Measurements from ENCODE around the gene CA5A.
A peak's percentile ranks its signal among the peaks of the same experiment; 100 is the strongest.
"Not testable (repeated sequence)": the region's sequence is repeated elsewhere in the genome, so short reads cannot be mapped to it uniquely, and the experiment has no call there.

Gene CA5A

GRCh38 chr16:87917503-87917902, 18.8 kb downstream of the CA5A start:
- ChIA-PET POLR2A (ENCODE audit: low non-redundant PET) (no interaction called here), CTCF (no interaction called here)

GRCh38 chr16:87914812-87915211, 21.5 kb downstream of the CA5A start:
- CTCF ChIA-PET, result interaction anchor here (0.6 to 0.8 kb wide), 2 partner anchors 65 to 147 kb away, joined by 4 read pairs; no protein-coding TSS in a partner anchor
- POLR2A ChIA-PET (ENCODE audit: low non-redundant PET), result no interaction called here
- H3K27ac ChIP-seq, result no peak overlapping the region

More at GRCh38 chr16:87917503-87917902, 18.8 kb downstream of the CA5A start:
- no peak overlapping the region for H3K27ac ChIP-seq
- TF ChIP-seq CTCF (conservative IDR thresholded peaks at IDR 0.05; ENCODE audit: low read depth), result no peak
- DNase-seq (ENCODE audit: low spot score), result no peak

DNA sequence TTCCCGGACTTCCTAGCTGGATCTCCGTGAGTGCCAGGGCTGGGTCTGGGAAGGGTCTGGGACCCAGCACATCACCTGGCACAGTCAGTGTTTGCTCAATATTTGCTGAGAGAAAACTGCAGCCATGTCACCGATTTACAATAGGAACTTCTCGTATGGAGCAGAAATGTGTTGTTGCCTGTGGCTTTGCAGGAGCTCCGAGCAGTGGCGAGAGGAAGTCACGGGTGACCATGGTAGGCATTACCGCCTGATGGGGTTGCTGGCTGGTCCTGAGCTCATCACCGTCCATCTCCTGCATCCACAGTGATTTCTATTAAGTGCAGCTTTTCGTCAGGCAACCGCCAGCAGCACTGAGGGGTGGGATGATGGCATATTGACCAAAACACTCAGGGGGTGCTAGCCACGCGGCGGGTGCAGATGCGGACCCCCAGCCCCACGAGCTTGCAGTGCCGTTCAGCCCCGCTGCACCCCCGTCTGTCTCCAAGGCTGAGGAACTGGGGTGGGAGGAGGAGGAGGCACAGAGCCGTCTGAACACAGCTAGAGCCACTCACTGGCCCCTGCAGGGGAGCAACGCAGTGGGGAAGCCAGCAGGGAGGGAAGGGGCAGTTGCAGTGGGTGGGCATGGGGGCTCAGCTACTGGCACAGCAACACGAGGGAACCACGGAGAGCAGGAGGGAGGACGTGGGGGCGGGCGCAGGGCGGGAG, 22.2 kb downstream of the CA5A start:
- DNase-seq (ENCODE audit: low spot score); H3K27ac ChIP-seq; POLR2A ChIA-PET (ENCODE audit: low non-redundant PET): not testable (repeated sequence)
- CTCF ChIA-PET, result interaction anchor here (0.6 kb wide), 1 partner anchor 478 kb away, joined by 3 read pairs; no protein-coding TSS in a partner anchor

More at GRCh38 chr16:87914812-87915211, 21.5 kb downstream of the CA5A start:
- no peak for TF ChIP-seq CTCF (conservative IDR thresholded peaks at IDR 0.05; ENCODE audit: low read depth)
- DNase-seq (ENCODE audit: low spot score), result no peak

DNA sequence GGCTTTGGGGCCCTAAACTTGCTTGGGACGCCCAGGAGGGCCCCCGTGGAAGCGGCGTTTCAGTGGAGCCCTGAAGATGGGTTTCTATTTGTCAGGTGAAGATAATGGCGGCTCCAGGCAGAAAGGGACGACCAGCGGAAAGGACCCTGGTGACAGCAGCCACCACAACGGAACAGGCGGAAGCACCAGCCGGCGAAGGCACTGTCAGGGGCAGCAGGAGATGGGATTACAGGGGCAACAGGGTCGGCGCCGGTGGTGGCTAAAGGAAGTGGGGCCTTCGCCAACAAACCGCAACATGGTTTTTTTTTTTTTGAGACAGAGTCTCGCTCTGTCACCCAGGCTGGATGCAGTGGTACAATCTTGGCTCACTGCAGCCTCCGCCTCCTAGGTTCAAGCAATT, 23.6 kb downstream of the CA5A start:
- POLR2A ChIA-PET (ENCODE audit: low non-redundant PET); DNase-seq (ENCODE audit: low spot score); CTCF ChIA-PET; H3K27ac ChIP-seq: not testable (repeated sequence)

- POLR2A ChIA-PET (ENCODE audit: low non-redundant PET); DNase-seq (ENCODE audit: low spot score); H3K27ac ChIP-seq: not testable (repeated sequence)
- CTCF ChIA-PET, result interaction anchor here (0.6 kb wide), 1 partner anchor 651 kb away, joined by 5 read pairs; no protein-coding TSS in a partner anchor
Measured at GRCh38 chr16:87911106-87911763, 25.1 kb downstream of the CA5A start.

- DNase-seq (ENCODE audit: low spot score), result peak; percentile 64
- POLR2A ChIA-PET (ENCODE audit: low non-redundant PET); H3K27ac ChIP-seq: not testable (repeated sequence)
- CTCF ChIA-PET, result interaction anchor here (0.6 to 2.3 kb wide), 4 partner anchors 38 to 525 kb away, joined by 3 to 14 read pairs (median 3); no protein-coding TSS in a partner anchor
- peak; percentile 88 for TF ChIP-seq CTCF (conservative IDR thresholded peaks at IDR 0.05; ENCODE audit: low read depth)
Measured at GRCh38 chr16:87909203-87909935, 27.0 kb downstream of the CA5A start.

- H3K27ac ChIP-seq; DNase-seq (ENCODE audit: low spot score); POLR2A ChIA-PET (ENCODE audit: low non-redundant PET): not testable (repeated sequence)
- CTCF ChIA-PET, result interaction anchor here (2.3 kb wide), 1 partner anchor 37 kb away, joined by 14 read pairs; no protein-coding TSS in a partner anchor
Measured at GRCh38 chr16:87908101-87908500, 28.2 kb downstream of the CA5A start.

- H3K27ac ChIP-seq; DNase-seq (ENCODE audit: low spot score); POLR2A ChIA-PET (ENCODE audit: low non-redundant PET): not testable (repeated sequence)
- CTCF ChIA-PET, result interaction anchor here (0.7 kb wide), 1 partner anchor 126 kb away, joined by 5 read pairs; no protein-coding TSS in a partner anchor
Measured at GRCh38 chr16:87905521-87905920, 30.8 kb downstream of the CA5A start.

GRCh38 chr16:87904963-87905362, 31.4 kb downstream of the CA5A start:
- H3K27ac ChIP-seq; CTCF ChIA-PET; DNase-seq (ENCODE audit: low spot score); POLR2A ChIA-PET (ENCODE audit: low non-redundant PET): not testable (repeated sequence)

GRCh38 chr16:87900489-87900888, 35.8 kb downstream of the CA5A start:
- H3K27ac ChIP-seq; POLR2A ChIA-PET (ENCODE audit: low non-redundant PET); DNase-seq (ENCODE audit: low spot score): not testable (repeated sequence)
- CTCF ChIA-PET, result interaction anchor here (0.5 kb wide), 1 partner anchor 12 kb away, joined by 3 read pairs; no protein-coding TSS in a partner anchor

All from RWPE1 (cell line).